NCI-H2029 treated with DMSO at 0.1 percent for 48 hours (cell line): ENCODE data around the gene WRAP73.
"Not testable (repeated sequence)": the region's sequence is repeated elsewhere in the genome, so short reads cannot be mapped to it uniquely, and the experiment has no call there.

Experiments
- DNase-seq: peaks from one replicate; lab custom pipeline; 2025; lab: John Stamatoyannopoulos, UW

Gene WRAP73

DNA sequence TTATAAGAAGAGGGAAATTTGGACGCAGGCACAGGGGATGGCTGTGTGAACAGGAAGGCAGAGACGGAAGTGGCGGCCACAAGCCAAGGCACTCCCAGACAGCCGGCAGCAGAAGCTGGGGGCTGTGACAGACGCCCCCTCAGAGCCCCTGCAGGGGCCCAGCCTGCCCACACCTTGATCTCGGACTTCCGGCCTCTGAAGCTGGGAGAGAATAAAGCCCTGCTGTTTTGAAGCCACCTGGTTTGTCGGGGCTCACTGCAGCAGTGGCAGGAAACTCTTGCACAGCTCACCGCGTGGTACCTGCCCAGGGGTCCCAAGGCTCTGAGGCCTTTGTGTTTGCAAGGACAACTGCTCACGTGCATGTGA is 52.3 kb downstream of the WRAP73 start:
- no peak for DNase-seq

DNA sequence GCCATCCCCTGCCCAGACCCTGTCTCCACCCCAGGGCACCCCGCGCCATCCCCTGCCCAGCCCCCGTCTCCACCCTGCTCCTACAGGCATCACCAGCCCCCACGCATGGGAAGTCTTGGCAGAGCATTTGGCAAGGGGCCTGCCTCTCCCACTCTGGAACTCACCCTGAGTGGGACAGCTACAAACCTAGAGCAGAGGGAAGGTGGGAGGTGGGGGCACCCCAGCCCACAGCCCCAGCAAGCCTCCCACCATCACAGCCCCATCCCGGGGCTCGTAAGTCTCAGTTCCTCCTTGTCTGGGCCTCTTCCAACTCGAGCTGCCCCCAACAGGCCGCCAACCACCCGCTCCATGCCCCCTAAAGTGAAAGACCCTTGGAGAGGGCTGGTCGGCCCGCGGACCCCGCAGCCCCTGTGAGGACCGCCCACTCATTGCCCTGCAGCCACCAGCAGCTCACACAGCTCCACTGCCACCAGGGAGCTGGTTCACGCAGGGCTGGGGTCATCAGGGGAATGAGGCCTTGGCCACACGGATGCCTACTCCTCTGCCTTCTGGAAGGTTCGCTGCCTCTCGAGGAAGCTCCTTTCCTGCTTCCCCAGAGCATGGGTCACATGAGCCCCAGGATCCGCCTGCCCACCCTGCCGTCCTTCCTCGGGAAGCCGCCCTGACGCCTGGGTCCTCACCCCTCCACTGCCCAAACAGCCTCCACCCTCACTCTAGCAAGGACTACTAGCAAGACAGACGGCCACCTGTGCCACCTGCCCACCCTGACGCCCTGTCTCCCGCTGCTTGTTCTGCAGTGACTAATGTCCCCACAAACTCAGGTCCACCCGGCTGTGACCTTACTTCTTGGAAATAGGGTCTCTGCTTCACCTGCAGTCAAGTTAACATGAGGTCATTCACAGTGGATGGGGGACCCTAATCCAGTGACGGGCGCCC is 53.0 kb downstream of the WRAP73 start:
- no peak for DNase-seq

GRCh38 chr1:3595949-3596348 is 54.0 kb downstream of the WRAP73 start:
- DNase-seq, result no peak

DNA sequence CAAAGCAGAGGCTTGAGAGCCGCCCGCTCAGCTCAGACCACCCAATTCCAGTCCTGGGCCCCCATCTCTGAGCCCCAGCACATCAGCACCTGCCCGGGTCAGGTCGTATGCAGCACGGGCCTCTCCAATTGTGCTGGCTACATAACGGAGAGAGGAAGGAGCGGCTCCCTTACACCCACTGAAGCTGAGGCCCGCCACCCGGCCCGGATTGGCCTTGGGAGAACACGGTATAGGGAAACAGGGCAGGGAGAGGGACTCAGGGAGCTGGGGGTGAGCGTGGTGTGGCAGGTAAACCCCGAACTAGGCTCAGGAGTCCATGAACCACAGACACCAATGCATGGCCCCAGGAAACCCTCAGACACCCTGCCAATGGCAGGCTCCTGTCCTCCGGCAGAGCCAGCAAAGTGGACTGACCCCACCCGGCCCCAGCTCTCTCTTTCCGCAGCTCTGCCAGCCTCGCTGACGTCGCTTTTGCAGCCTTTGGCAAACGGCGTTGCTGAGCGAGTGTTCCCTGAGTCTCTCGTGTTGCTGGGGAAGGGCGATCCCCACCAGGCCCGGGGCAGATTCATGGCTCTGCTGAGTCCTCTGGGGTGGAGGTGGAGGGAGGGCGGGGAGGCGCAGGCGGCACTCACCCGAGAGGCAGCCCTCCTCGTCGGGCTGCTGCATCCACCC is 55.1 kb downstream of the WRAP73 start:
- no peak for DNase-seq

- no peak for DNase-seq
Observed at GRCh38 chr1:3593745-3594144, 56.2 kb downstream of the WRAP73 start.

DNA sequence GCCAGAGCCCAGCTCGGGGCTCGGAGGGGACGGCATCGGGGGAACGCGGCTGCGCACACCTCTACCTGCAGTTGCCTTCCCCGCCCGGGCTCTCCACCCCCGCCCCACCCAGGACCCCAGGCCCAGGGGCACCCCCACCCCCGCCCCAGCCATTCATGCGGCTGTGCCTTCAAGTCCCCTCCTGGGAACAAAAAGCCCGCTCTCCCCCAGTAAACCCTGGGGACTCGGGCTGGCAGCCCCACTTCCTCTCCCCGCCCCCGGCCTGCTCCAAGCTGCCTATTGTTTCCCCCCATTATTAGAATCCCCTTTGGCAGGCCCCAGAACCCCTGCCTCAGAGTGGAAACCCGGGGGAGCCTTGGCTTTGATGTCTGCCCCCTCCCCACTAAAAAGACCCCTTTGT is 56.6 kb downstream of the WRAP73 start:
- no peak for DNase-seq

- DNase-seq, result no peak
Observed at GRCh38 chr1:3590951-3591865, 58.7 kb downstream of the WRAP73 start.

GRCh38 chr1:3590139-3590763 is 59.7 kb downstream of the WRAP73 start:
- no peak for DNase-seq

DNA sequence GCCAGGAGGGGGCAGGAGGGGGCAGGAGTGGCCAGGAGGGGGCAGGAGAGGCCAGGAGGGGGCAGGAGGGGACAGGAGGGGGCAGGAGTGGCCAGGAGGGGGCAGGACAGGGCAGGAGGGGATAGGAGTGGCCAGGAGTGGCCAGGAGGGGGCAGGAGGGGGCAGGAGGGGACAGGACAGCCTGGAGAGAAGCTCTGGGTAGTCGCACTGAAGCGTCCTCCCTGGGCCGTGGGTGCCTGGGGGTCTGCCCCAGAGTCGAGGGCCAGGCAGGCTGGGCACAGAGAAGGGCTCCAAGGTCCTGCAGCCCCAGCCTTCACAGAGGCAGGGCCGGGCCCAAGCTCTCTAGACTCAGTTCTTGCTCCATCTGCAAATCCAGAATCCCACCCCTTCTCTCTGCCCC is 61.5 kb downstream of the WRAP73 start:
- DNase-seq, result no peak

GRCh38 chr1:3586986-3587759 is 62.7 kb downstream of the WRAP73 start:
- DNase-seq, result no peak

DNA sequence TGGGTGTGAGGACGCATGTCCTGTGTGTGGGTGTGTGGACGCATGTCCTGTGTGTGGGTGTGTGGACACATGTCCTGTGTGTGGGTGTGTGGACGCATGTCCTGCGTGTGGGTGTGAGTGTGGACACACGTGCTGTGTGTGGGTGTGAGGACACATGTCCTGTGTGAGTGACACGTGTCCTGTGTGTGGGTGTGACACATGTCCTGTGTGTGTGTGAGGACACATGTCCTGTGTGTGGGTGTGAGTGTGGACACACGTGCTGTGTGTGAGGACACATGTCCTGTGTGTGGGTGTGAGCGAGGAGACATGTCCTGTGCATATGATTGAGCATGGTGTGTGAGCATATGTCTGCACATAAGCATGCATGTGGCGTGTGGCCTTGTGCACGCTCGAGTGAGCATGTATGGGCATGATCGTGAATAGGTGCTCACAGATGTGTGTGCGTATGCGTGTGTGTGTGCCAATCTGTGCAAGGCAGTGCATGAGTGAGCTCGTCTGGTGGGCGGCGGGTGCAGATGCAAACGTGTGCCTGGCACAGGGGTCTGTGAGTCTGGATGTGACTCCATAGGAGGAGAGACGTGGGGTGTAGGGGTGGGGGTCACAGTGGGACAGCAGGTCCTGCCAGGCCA is 63.8 kb downstream of the WRAP73 start:
- DNase-seq, result no peak

GRCh38 chr1:3585353-3585868 is 64.5 kb downstream of the WRAP73 start:
- not testable (repeated sequence) for DNase-seq

- DNase-seq, result no peak
Observed at GRCh38 chr1:3584915-3585314, 65.0 kb downstream of the WRAP73 start.

DNA sequence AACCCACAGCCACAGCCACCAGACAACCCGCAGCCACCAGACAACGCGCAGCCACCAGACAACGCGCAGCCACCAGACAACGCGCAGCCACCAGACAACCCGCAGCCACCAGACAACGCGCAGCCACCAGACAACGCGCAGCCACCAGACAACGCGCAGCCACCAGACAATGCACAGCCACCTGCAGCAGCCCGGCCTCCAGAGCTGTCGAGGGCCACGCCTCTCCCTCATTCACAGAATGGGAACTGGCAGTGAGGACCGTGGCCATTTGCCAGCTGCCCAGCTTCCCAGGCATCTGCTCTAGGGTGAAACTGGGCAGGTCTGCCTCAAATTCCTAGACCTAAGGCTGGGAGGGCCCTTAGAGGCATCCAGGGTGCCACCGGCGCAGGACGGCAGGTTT is 66.2 kb downstream of the WRAP73 start:
- not testable (repeated sequence) for DNase-seq

GRCh38 chr1:3581296-3582036 is 68.4 kb downstream of the WRAP73 start:
- no peak for DNase-seq
